Activated naive CD8-positive, alpha-beta T cell treated with anti-CD3 and anti-CD28 coated beads, Interleukin-2, amount 50 U/mL, for 24 hours (primary cell): ENCODE results near the gene CDH4.

ENCODE experiments used
- ATAC-seq: fragments of 150-1000 bp; cut with Tn5 transposase; one replicate; pipeline ENCODE4 v1.10.0; 2021
- DNase-seq: peaks from one replicate; pipeline ENCODE4 v3.0.0; 2021
- H3K27ac Mint-ChIP-seq: one replicate; pipeline ENCODE4 v1.8.0; 2021; ENCODE audit warnings: mild to moderate bottlenecking, mixed read lengths
- H3K27me3 Mint-ChIP-seq: one replicate; pipeline ENCODE4 v1.8.0; 2021; ENCODE audit warnings: mixed read lengths
- H3K36me3 Mint-ChIP-seq: one replicate; pipeline ENCODE4 v1.8.0; 2021; ENCODE audit warnings: low read depth, mixed read lengths
- H3K4me1 Mint-ChIP-seq: one replicate; pipeline ENCODE4 v1.8.0; 2021; ENCODE audit warnings: mixed read lengths
- H3K4me3 Mint-ChIP-seq: one replicate; pipeline ENCODE4 v1.8.0; 2021; ENCODE audit warnings: mild to moderate bottlenecking, moderate library complexity, mixed read lengths
- H3K9me3 Mint-ChIP-seq: one replicate; pipeline ENCODE4 v1.8.0; 2021; ENCODE audit warnings: mixed read lengths

CDH4 gene

DNA sequence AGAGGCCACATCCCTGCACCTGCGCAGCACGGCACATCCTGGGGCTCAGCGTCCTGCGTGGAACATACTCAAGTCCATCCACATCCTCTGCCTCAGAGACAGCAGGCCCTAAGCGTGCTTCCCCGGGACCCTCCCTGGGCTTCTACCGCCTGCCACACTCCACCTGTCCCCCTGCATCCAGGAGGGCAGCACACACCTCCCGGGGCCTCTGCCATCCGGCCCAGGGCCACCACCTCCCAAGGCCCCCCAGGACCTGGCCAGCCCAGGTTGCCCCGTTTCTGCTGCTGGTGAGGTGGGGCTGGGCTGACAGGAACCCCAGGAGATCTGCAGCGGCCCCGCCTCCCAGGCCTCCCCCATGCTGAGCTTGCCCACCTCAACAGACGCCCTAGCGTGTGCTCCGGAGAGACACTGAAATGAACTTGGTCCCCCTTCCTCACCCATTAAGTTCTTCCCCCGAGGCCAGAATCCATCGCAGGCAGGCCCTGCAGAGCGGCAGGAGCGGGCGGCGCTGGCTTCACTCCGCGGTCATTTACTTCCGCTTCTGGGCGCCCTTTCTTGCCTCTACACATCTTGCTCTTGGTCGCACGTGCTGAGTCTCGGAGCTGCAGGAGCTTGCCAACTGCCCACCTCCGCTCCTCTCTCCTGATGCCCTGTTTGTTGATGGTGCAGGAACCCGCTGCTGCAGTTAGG lies 578.3 kb downstream of the CDH4 start:
- ATAC-seq (no peak), DNase-seq (no peak)
- Mint-ChIP-seq H3K27ac (no peak overlapping the region), H3K9me3 (no peaks in the 10 kb centered on the region), H3K4me1 (no peaks in the 10 kb centered on the region), H3K36me3 (no peaks in the 10 kb centered on the region), H3K4me3 (no peak overlapping the region), H3K27me3 (peaks cover 4% of the 10 kb centered on the region)

DNA sequence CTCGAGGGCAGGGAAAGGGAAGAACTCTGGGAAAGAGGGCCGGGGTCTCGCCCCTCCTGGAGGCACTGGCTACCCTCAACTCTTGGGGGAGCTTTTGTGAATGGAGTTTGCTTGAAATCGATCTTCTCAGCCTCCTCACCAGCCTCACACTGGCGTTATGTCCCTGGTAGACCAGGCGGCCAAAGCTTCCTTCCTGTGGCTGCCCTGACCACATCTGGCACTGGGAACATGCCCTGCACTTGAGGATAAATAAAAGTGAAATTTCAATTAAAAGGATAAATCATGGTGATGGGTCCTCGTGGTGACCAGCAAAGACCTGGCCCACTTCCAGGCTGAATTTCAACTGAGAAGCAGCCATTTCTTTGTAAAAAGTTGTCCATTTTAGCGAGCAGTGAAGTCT lies 578.9 kb downstream of the CDH4 start:
- Mint-ChIP-seq H3K36me3 (no peaks in the 10 kb centered on the region), H3K9me3 (no peaks in the 10 kb centered on the region), H3K4me1 (no peaks in the 10 kb centered on the region), H3K4me3 (no peak overlapping the region), H3K27ac (no peak overlapping the region), H3K27me3 (peaks cover 4% of the 10 kb centered on the region)
- no peak for DNase-seq
- no peak for ATAC-seq

DNA sequence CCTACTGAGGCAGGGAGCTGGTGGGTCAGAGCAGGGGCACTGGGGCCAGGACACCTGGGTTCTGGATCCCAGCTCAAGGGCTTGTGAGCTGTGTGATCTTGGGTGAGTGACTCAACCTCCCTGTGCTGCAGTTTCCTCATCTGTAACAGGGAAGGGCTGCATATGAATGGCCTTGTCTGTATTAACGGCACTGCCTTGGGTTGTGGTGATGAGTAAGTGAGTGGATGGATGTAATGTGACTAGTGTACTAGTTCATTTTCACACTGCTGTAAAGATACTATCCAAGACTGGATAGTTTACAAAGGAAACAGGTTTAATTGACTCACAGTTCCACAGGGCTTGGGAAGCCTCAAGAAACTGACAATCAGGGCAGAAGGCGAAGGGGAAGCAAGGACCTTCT lies 580.1 kb downstream of the CDH4 start:
- H3K27me3 Mint-ChIP-seq = peaks cover 4% of the 10 kb centered on the region
- no peaks in the 10 kb centered on the region for H3K4me1 Mint-ChIP-seq
- H3K9me3 Mint-ChIP-seq = no peaks in the 10 kb centered on the region
- H3K4me3 Mint-ChIP-seq = no peak overlapping the region
- H3K27ac Mint-ChIP-seq = no peak overlapping the region
- DNase-seq (no peak), ATAC-seq (no peak)
- no peaks in the 10 kb centered on the region for H3K36me3 Mint-ChIP-seq

DNA sequence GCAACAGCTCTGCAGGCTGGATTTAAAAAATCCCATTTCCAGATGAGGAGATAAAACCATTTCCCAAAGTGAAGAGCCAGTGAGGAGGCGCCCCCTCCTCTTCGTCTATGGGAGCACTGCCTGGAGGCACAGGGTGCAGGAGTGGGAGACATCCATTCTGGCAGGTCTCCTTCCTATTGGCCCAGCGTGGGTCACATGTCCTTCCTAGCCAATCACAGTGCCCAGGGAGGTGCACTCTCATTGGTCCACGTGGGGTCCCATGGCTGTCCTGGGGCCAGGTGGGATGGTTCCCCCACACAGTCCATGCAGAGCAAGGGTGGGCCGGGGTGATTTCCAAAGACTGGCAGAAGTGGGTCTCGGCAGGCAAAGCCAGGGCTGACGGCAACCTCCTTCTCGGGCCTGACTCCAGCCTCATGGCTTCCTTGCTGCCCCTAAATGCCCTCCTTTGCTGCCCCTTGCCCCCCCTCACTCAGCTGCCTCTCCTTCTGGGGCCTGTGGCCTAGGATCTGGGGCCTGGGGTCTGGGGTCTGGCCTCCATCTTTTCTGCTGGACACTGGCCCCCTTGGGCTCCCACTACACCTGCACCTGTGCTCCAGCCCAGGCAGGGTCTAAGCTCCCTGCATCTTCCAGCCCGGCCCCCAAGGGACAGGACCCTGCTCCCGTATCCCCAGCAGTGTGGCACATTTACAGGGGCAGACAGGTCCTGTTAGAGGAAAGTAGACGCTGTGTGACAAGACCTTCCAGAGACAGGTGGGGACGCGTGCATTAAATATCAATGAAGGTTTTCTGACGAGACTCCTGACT lies 581.9 kb downstream of the CDH4 start:
- Mint-ChIP-seq H3K36me3 (no peaks in the 10 kb centered on the region), H3K4me3 (no peak overlapping the region), H3K27ac (no peak overlapping the region), H3K27me3 (peaks cover 4% of the 10 kb centered on the region), H3K9me3 (no peaks in the 10 kb centered on the region), H3K4me1 (no peaks in the 10 kb centered on the region)
- no peak for DNase-seq
- ATAC-seq = no peak

DNA sequence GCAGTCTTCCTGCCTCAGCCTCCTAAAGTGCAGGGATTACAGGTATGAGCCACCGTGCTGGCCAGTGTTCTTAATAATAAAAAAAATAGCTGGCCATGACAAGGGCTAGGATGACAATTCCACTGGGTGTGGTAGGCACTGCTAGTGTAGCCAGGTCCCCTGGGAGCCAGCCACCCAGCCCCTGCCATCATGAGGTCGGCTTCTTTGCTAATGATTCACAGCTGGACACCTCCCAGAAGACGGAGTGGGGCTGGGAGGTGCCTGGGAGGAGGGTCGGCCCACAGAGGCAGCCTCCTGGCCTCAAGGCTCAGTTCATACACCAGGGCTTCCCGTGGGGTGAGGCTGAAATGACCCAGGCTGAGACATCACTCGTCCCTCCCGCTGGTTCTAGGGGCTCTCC lies 583.2 kb downstream of the CDH4 start:
- DNase-seq = no peak
- no peak overlapping the region for H3K4me3 Mint-ChIP-seq
- no peak for ATAC-seq
- no peaks in the 10 kb centered on the region for H3K36me3 Mint-ChIP-seq
- no peaks in the 10 kb centered on the region for H3K4me1 Mint-ChIP-seq
- H3K27me3 Mint-ChIP-seq = peaks cover 4% of the 10 kb centered on the region
- H3K9me3 Mint-ChIP-seq = no peaks in the 10 kb centered on the region
- no peak overlapping the region for H3K27ac Mint-ChIP-seq

DNA sequence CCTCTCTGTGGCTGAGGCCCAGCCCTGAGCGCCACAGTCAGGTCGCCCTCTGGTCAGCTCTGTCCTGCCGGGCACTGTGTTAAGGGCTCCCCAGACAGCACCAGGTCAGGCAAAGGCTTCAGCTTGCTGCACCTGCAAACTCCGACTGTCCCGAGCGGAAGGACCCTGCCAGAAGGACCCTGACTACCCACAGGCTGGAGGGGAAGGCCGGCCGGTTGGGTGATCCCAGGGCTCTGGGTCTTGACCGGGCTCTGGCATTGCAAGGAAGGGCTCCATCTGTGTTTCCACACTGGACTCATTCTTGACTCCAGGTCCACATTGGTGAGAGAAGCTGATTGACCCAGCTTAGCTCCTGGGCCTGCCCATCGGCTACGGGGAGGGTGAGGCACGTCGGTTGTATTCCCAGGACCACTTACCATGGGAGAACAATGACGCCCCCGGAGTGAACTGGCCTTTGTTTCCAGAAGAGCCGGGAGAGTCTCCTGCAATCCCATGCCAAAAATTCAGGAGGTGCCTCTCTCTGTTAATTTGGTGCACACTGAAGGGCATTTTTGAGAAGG lies 583.8 kb downstream of the CDH4 start:
- no peaks in the 10 kb centered on the region for H3K4me1 Mint-ChIP-seq
- H3K9me3 Mint-ChIP-seq = no peaks in the 10 kb centered on the region
- H3K27me3 Mint-ChIP-seq = peaks cover 4% of the 10 kb centered on the region
- H3K36me3 Mint-ChIP-seq = no peaks in the 10 kb centered on the region
- ATAC-seq = no peak
- no peak overlapping the region for H3K27ac Mint-ChIP-seq
- no peak overlapping the region for H3K4me3 Mint-ChIP-seq
- no peak for DNase-seq

DNA sequence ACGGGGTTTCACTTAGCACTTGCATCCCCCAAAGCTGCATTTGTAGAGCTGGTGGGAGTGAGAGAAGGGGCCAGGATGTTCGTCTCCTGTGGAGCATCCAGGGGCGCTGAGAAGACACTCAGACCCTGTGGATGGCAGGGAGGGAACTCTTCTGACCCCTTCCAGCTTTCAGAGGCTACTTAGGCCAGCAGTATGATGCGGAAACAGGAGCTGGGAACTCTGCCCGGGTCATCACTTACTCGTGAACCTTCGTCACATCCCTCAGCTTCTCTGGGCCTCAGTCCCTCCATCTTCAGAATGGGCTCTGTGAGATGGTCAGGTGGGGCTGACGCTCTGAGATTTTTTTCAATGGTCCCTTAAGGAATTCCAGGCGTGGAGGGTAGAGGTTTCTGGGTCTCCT lies 585.1 kb downstream of the CDH4 start:
- H3K4me1 Mint-ChIP-seq = no peaks in the 10 kb centered on the region
- no peaks in the 10 kb centered on the region for H3K9me3 Mint-ChIP-seq
- H3K27ac Mint-ChIP-seq = no peak overlapping the region
- no peaks in the 10 kb centered on the region for H3K36me3 Mint-ChIP-seq
- DNase-seq (no peak), ATAC-seq (no peak)
- no peak overlapping the region for H3K4me3 Mint-ChIP-seq
- H3K27me3 Mint-ChIP-seq = peaks cover 2% of the 10 kb centered on the region

DNA sequence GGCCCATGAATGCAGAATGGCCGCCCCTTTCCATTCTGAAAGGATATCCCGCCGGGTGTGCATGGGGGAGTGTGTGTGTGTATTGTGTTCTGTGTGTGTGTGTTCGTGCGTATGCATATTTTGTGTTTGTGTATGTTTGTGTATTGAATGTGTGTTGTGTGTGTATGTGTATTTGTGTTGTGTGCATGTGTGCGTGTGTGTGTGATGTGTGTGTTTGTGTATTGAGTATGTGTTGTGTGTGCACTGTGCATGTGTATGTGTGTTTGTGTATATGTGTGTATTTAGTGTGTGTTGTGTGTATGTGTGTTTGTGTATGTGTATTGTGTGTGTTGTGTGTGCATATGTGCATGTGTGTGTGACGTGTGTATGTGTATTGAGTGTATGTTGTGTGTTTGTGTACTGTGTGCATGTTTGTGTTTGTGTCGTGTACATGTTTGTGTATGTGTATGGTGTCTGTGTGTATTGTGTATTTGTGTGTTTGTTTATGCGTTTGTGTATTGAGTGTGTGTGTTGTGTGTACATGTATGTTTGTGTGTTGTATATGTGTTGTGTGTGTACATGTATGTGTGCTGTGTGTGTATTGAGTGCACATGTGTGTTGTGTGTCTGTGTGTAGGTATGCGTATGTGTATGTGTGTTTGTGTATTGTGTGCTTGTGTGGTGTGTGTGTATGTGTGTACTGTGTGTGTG lies 587.3 kb downstream of the CDH4 start:
- Mint-ChIP-seq H3K27me3 (no peaks in the 10 kb centered on the region), H3K9me3 (no peaks in the 10 kb centered on the region), H3K36me3 (no peaks in the 10 kb centered on the region), H3K4me1 (no peaks in the 10 kb centered on the region), H3K4me3 (no peak overlapping the region), H3K27ac (no peak overlapping the region)
- ATAC-seq = no peak
- no peak for DNase-seq

DNA sequence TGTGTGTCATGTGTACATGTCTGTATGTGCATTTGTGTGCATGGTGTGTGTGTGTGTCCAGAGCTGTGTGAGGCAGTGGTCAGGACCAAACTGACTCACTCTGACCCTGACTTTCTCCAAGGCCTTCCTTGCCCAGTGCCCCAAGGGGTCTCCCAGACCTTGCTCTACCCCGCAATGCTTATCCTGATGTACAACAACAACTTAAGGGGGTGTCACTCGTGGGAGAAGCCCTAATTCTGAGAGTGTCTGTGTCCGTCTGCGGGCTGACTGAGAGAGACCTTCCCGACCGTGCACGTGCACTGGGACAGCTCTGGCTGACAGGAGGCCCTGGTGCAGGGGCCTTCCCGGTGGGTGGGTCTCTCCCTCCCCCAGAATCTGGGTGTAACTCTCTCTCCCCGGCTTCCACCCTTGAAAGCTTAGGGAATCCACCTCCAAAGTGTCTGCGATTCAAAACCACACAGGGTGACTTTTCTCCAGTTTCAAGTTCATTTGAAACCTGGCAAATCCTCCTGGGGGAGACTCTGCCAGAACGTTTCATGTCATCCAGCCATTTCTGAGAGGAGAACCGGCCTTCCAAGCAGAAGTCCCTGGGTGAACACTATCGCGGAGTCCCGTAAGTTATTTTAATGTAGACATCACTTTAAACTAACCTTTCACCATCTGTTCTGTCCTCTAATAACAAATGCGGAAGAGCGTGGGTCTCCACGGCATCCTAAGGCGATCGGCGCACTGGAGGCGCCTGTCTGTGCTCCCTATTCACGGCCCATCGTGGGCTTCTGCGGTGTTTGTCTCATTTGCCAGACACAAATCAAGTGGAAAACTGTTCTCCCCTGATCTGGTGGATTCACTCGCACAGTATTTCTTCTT lies 588.1 kb downstream of the CDH4 start:
- H3K4me1 Mint-ChIP-seq = no peaks in the 10 kb centered on the region
- ATAC-seq (no peak), DNase-seq (no peak)
- no peaks in the 10 kb centered on the region for H3K36me3 Mint-ChIP-seq
- no peak overlapping the region for H3K4me3 Mint-ChIP-seq
- H3K9me3 Mint-ChIP-seq = no peaks in the 10 kb centered on the region
- H3K27ac Mint-ChIP-seq = no peak overlapping the region
- no peaks in the 10 kb centered on the region for H3K27me3 Mint-ChIP-seq

DNA sequence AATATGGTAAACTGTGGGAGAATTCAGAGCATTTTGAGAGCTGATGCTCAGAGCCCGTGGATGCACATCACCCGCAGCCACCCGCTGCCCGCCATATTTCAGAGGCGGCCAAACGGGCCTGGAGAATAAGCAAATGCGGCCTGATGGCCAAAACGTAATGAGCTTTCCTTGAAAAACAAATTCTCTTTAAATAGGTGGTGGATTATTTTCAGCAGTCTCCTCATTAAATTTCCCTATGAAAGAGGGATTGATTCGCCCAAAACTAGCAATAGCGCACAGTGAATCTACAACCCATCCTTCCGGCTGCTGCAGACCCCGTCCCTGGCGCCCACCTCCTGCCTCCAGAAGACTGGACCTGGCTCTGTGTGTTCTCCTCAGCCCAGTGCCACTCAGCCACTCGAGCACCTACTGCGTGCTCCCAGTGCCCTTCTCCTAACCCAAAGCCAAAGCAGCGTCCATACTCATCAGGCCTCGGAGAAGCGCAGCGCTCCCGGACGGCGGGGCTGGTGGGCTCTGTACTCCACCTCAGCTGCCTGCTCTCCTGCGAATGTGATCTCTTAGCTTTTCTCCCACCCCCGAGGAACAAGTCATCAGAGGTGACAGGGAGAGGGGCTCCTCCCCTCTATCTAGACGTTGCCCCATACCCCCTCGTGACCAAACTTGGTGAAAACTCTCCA lies 588.9 kb downstream of the CDH4 start:
- H3K4me1 Mint-ChIP-seq = no peaks in the 10 kb centered on the region
- ATAC-seq (no peak), DNase-seq (no peak)
- H3K27me3 Mint-ChIP-seq = no peaks in the 10 kb centered on the region
- H3K36me3 Mint-ChIP-seq = no peaks in the 10 kb centered on the region
- H3K9me3 Mint-ChIP-seq = no peaks in the 10 kb centered on the region
- H3K27ac Mint-ChIP-seq = no peak overlapping the region
- H3K4me3 Mint-ChIP-seq = no peak overlapping the region

DNA sequence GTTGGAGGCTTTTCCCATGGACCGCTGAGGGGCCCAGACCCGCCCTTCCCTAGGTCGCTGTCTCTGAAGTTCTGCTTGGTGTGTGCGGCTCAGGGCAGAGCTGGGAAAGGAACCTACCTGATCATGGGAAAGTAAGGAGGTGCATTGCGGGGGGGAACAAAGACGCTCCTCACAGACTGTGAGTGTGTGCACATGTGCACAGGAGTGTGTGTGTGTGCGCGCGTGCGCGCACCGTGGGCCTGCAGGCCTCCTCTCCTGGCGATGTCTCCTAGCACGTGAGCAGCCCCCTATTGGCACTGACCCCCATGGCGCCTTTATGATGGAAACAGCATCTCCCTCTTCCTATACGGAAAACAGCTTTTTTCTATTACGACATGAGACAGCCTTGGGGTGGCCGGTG lies 589.5 kb downstream of the CDH4 start:
- Mint-ChIP-seq H3K4me3 (no peak overlapping the region), H3K27me3 (no peaks in the 10 kb centered on the region), H3K27ac (no peak overlapping the region), H3K36me3 (no peaks in the 10 kb centered on the region), H3K4me1 (no peaks in the 10 kb centered on the region), H3K9me3 (no peaks in the 10 kb centered on the region)
- DNase-seq (no peak), ATAC-seq (no peak)

DNA sequence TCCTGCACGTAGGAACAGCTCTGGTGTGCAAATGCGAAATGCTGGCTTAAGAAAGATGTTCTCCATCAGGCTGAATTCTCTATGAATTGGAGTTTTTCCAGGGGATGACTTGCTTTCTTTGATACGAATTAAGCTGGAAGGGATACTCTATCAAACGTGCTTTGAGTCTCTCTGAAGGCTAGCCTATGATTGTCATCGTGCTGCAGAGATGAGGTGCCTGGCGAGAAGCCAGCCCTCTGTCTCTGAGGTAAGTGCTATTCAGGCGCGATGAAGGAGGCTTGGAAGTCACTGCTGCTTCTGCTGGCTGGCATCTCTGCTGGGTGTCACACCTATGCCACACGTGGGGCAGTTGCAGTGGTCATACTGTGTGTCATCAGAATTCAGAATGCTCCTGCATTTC lies 589.9 kb downstream of the CDH4 start:
- H3K27me3 Mint-ChIP-seq = no peaks in the 10 kb centered on the region
- H3K9me3 Mint-ChIP-seq = no peaks in the 10 kb centered on the region
- H3K36me3 Mint-ChIP-seq = no peaks in the 10 kb centered on the region
- ATAC-seq (no peak), DNase-seq (no peak)
- no peak overlapping the region for H3K4me3 Mint-ChIP-seq
- H3K27ac Mint-ChIP-seq = no peak overlapping the region
- H3K4me1 Mint-ChIP-seq = no peaks in the 10 kb centered on the region

DNA sequence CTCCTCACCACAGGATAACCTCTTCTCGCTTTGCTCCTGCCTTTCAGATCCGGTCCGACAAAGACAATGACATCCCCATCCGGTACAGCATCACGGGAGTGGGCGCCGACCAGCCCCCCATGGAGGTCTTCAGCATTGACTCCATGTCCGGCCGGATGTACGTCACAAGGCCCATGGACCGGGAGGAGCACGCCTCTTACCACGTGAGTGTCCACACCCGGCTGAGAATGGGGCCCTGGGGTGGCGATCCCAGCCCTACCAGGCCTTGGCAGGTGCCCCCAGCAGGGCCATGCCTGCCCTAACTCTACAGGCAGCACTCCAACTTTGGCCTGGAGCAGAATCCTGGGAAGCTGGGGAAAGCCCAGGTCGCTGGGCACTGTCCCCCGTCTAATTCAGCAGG lies 592.6 kb downstream of the CDH4 start:
- H3K9me3 Mint-ChIP-seq = no peaks in the 10 kb centered on the region
- no peak for ATAC-seq
- DNase-seq = no peak
- H3K27ac Mint-ChIP-seq = no peak overlapping the region
- H3K4me3 Mint-ChIP-seq = no peak overlapping the region
- no peaks in the 10 kb centered on the region for H3K36me3 Mint-ChIP-seq
- no peaks in the 10 kb centered on the region for H3K4me1 Mint-ChIP-seq
- no peaks in the 10 kb centered on the region for H3K27me3 Mint-ChIP-seq

DNA sequence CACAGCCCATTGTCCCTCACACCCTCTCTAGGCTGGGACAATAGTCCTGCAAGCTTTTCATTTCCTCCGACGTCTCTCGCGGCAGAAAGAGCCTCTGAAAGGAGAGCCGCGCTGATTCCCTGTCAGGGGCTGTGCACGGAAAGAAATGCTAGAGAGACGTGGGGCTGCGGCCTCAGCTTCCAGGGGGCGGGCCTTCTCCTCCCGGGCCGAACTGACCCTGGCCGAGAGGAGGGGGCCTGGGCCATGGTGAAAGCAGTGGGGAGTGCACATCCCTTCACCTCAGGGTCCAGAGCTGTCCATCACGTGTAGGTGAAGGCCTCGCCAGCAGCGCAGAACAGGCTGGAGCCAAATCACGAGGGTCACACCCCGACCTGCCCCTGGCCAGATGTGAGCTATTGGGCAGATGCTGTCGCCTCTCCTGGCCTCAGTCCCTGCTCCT lies 593.2 kb downstream of the CDH4 start:
- no peaks in the 10 kb centered on the region for H3K36me3 Mint-ChIP-seq
- no peak overlapping the region for H3K4me3 Mint-ChIP-seq
- no peak for DNase-seq
- no peaks in the 10 kb centered on the region for H3K4me1 Mint-ChIP-seq
- no peaks in the 10 kb centered on the region for H3K9me3 Mint-ChIP-seq
- H3K27ac Mint-ChIP-seq = no peak overlapping the region
- H3K27me3 Mint-ChIP-seq = no peaks in the 10 kb centered on the region
- no peak for ATAC-seq
